ENCODE measurements around the gene RALGAPA2.

The RALGAPA2 gene

GRCh38 chr20:20530428-20531151 lies 181.9 kb downstream of the RALGAPA2 start:
- TF ChIP-seq CTCF (IDR thresholded peaks at IDR 0.05; ENCODE audit: borderline replicate concordance, control extremely low read depth, extremely low read depth, insufficient read depth, missing control alignments): no peak
- in situ Hi-C loops (cut with MboI; ENCODE audit: low sequenced_read_pairs, unreplicated experiment): no loop called here
- no peak for DNase-seq (ENCODE audit: low spot score)

- no peak for TF ChIP-seq CTCF (IDR thresholded peaks at IDR 0.05; ENCODE audit: borderline replicate concordance, control extremely low read depth, extremely low read depth, insufficient read depth, missing control alignments)
- in situ Hi-C loops (cut with MboI; ENCODE audit: low sequenced_read_pairs, unreplicated experiment): no loop called here
- DNase-seq (ENCODE audit: low spot score): no peak
Observed at GRCh38 chr20:20529597-20529996, 182.8 kb downstream of the RALGAPA2 start.

- no peak for TF ChIP-seq CTCF (IDR thresholded peaks at IDR 0.05; ENCODE audit: borderline replicate concordance, control extremely low read depth, extremely low read depth, insufficient read depth, missing control alignments)
Observed at GRCh38 chr20:20528861-20529260, 183.6 kb downstream of the RALGAPA2 start.

GRCh38 chr20:20527661-20528060 lies 184.8 kb downstream of the RALGAPA2 start:
- no peak for DNase-seq (ENCODE audit: low spot score)
- in situ Hi-C loops (cut with MboI; ENCODE audit: low sequenced_read_pairs, unreplicated experiment): no loop called here

More at GRCh38 chr20:20528861-20529260, 183.6 kb downstream of the RALGAPA2 start:
- no peak for DNase-seq (ENCODE audit: low spot score)
- in situ Hi-C loops (cut with MboI; ENCODE audit: low sequenced_read_pairs, unreplicated experiment): no loop called here

GRCh38 chr20:20525756-20526155 lies 186.7 kb downstream of the RALGAPA2 start:
- in situ Hi-C loops (cut with MboI; ENCODE audit: low sequenced_read_pairs, unreplicated experiment): no loop called here
- no peak for DNase-seq (ENCODE audit: low spot score)
- TF ChIP-seq CTCF (IDR thresholded peaks at IDR 0.05; ENCODE audit: borderline replicate concordance, control extremely low read depth, extremely low read depth, insufficient read depth, missing control alignments): no peak

More at GRCh38 chr20:20527661-20528060, 184.8 kb downstream of the RALGAPA2 start:
- no peak for TF ChIP-seq CTCF (IDR thresholded peaks at IDR 0.05; ENCODE audit: borderline replicate concordance, control extremely low read depth, extremely low read depth, insufficient read depth, missing control alignments)

- no peak for TF ChIP-seq CTCF (IDR thresholded peaks at IDR 0.05; ENCODE audit: borderline replicate concordance, control extremely low read depth, extremely low read depth, insufficient read depth, missing control alignments)
- no peak for DNase-seq (ENCODE audit: low spot score)
- in situ Hi-C loops (cut with MboI; ENCODE audit: low sequenced_read_pairs, unreplicated experiment): no loop called here
Observed at GRCh38 chr20:20525214-20525613, 187.2 kb downstream of the RALGAPA2 start.
